Activated T-helper 1 cell treated with anti-CD3 and anti-CD28 coated beads, Interleukin-12 subunit alpha, Interleukin-12 subunit beta, Interleukin-2, Interleukin-4 antibody, amounts not matched to agents 30 ng/mL and 10 ng/mL and 1 ng/mL, durations not matched to agents 14 hours and 24 hours and 36 hours (primary cell): ENCODE measurements around the gene SYNCRIP. TPM values are rescaled to one million over a fixed set of nuclear protein-coding genes. Genes with fewer than 3 reads are reported as not detected.
"Not testable (repeated sequence)": the region's sequence is repeated elsewhere in the genome, so short reads cannot be mapped to it uniquely, and the experiment has no call there.

ENCODE experiments used
- DNase-seq: peaks from one replicate; pipeline ENCODE4 v3.0.0; 2021; ENCODE audit warnings: low spot score
- H3K27ac Mint-ChIP-seq: one replicate; pipeline ENCODE4 v1.8.0; 2021; ENCODE audit warnings: mild to moderate bottlenecking, mixed read lengths
- H3K27me3 Mint-ChIP-seq: one replicate; pipeline ENCODE4 v1.8.0; 2022; ENCODE audit warnings: mild to moderate bottlenecking, moderate library complexity, mixed read lengths; ENCODE audit not compliant: insufficient read depth
- H3K36me3 Mint-ChIP-seq: one replicate; pipeline ENCODE4 v1.8.0; 2021; ENCODE audit warnings: low read depth, mixed read lengths
- H3K4me1 Mint-ChIP-seq: one replicate; pipeline ENCODE4 v1.8.0; 2021; ENCODE audit warnings: low read depth, mixed read lengths
- H3K4me3 Mint-ChIP-seq: one replicate; pipeline ENCODE4 v1.8.0; 2021; ENCODE audit warnings: mild to moderate bottlenecking, moderate library complexity, mixed read lengths
- H3K9me3 Mint-ChIP-seq: one replicate; pipeline ENCODE4 v1.8.0; 2021; ENCODE audit warnings: mixed read lengths
- intact Hi-C: fragments of 100-400 bp; cut with micrococcal nuclease; formaldehyde crosslinking; loops from one replicate; pipeline ENCODE4 v1.15.1; 2024
- total RNA-seq: library from RNA; stranded (reverse); gene quantifications from 2 replicates; pipeline ENCODE4 v1.2.3, GENCODE V29; 2022

Gene SYNCRIP
- total RNA-seq, 1 donor from 2014 or later = 207 TPM

- intact Hi-C loops = no loop called here
- no peak overlapping the region for H3K27ac Mint-ChIP-seq
These were observed 61.8 kb downstream of the SYNCRIP start for GRCh38 chr6:85580878-85581267.

GRCh38 chr6:85580118-85580877 is 62.4 kb downstream of the SYNCRIP start:
- DNase-seq = no peak
- Mint-ChIP-seq H3K9me3 (peaks cover 42% of the 10 kb centered on the region), H3K27ac (no peak overlapping the region), H3K4me3 (no peak overlapping the region), H3K36me3 (peaks cover 32% of the 10 kb centered on the region), H3K4me1 (peaks cover 13% of the 10 kb centered on the region), H3K27me3 (no peaks in the 10 kb centered on the region)
- intact Hi-C loops = no loop called here

More at GRCh38 chr6:85580878-85581267, 61.8 kb downstream of the SYNCRIP start:
- Mint-ChIP-seq H3K4me1 (peaks cover 9% of the 10 kb centered on the region), H3K27me3 (no peaks in the 10 kb centered on the region), H3K36me3 (peaks cover 29% of the 10 kb centered on the region), H3K9me3 (peaks cover 44% of the 10 kb centered on the region), H3K4me3 (no peak overlapping the region)
- no peak for DNase-seq

- Mint-ChIP-seq H3K4me3 (no peak overlapping the region), H3K4me1 (peaks cover 20% of the 10 kb centered on the region), H3K27ac (no peak overlapping the region), H3K36me3 (peaks cover 31% of the 10 kb centered on the region), H3K27me3 (no peaks in the 10 kb centered on the region), H3K9me3 (peaks cover 35% of the 10 kb centered on the region)
- intact Hi-C loops = no loop called here
- no peak for DNase-seq
These were observed 63.1 kb downstream of the SYNCRIP start for GRCh38 chr6:85579581-85579980.

GRCh38 chr6:85576476-85576875 is 66.2 kb downstream of the SYNCRIP start:
- intact Hi-C loops = no loop called here
- H3K27me3 Mint-ChIP-seq = no peaks in the 10 kb centered on the region
- peaks cover 12% of the 10 kb centered on the region for H3K36me3 Mint-ChIP-seq
- H3K4me1 Mint-ChIP-seq = peaks cover 21% of the 10 kb centered on the region
- DNase-seq = no peak
- no peak overlapping the region for H3K4me3 Mint-ChIP-seq
- H3K9me3 Mint-ChIP-seq = peaks cover 4% of the 10 kb centered on the region
- no peak overlapping the region for H3K27ac Mint-ChIP-seq

- intact Hi-C loops = no loop called here
- H3K9me3 Mint-ChIP-seq = no peaks in the 10 kb centered on the region
- peaks cover 11% of the 10 kb centered on the region for H3K36me3 Mint-ChIP-seq
- DNase-seq = no peak
- no peaks in the 10 kb centered on the region for H3K27me3 Mint-ChIP-seq
- peaks cover 11% of the 10 kb centered on the region for H3K4me1 Mint-ChIP-seq
- no peak overlapping the region for H3K4me3 Mint-ChIP-seq
- no peak overlapping the region for H3K27ac Mint-ChIP-seq
These were observed 67.6 kb downstream of the SYNCRIP start for GRCh38 chr6:85574932-85575598.

GRCh38 chr6:85569323-85569722 is 73.4 kb downstream of the SYNCRIP start:
- Mint-ChIP-seq H3K27ac (no peak overlapping the region), H3K27me3 (no peaks in the 10 kb centered on the region), H3K36me3 (peaks cover 16% of the 10 kb centered on the region), H3K4me3 (no peak overlapping the region), H3K4me1 (peaks cover 6% of the 10 kb centered on the region), H3K9me3 (peaks cover 1% of the 10 kb centered on the region)
- DNase-seq = no peak
- intact Hi-C loops = no loop called here

GRCh38 chr6:85568411-85568810 is 74.3 kb downstream of the SYNCRIP start:
- intact Hi-C loops = no loop called here

GRCh38 chr6:85565736-85566135 is 77.0 kb downstream of the SYNCRIP start:
- Mint-ChIP-seq H3K4me3 (no peak overlapping the region), H3K9me3 (peaks cover 3% of the 10 kb centered on the region), H3K27me3 (no peaks in the 10 kb centered on the region), H3K36me3 (peaks cover 21% of the 10 kb centered on the region), H3K27ac (no peak overlapping the region), H3K4me1 (peaks cover 6% of the 10 kb centered on the region)
- DNase-seq = no peak
- intact Hi-C loops = no loop called here

More at GRCh38 chr6:85568411-85568810, 74.3 kb downstream of the SYNCRIP start:
- Mint-ChIP-seq H3K4me3 (no peak overlapping the region), H3K9me3 (peaks cover 3% of the 10 kb centered on the region), H3K27me3 (no peaks in the 10 kb centered on the region), H3K4me1 (peaks cover 6% of the 10 kb centered on the region), H3K27ac (no peak overlapping the region), H3K36me3 (peaks cover 21% of the 10 kb centered on the region)
- DNase-seq = no peak

- H3K4me1 Mint-ChIP-seq, H3K27me3 Mint-ChIP-seq, H3K4me3 Mint-ChIP-seq, DNase-seq, intact Hi-C loops, H3K9me3 Mint-ChIP-seq, H3K27ac Mint-ChIP-seq: not testable (repeated sequence)
- H3K36me3 Mint-ChIP-seq = peaks cover 21% of the 10 kb centered on the region
These were observed 78.5 kb downstream of the SYNCRIP start for GRCh38 chr6:85564223-85564622.

Other genes starting within 250 kb of the SYNCRIP start
- gene NT5E, start 192.8 kb downstream of the SYNCRIP start, total RNA-seq = 12.5 and 15.2 TPM in 2 replicates
- 49.5 and 51.0 TPM in 2 replicates for gene SNX14, start 49.0 kb downstream of the SYNCRIP start, total RNA-seq